Forelimb muscle (tissue), 1 donor: ENCODE results near the gene SPATA13. TPM values are rescaled to one million over a fixed set of nuclear protein-coding genes. Genes with fewer than 3 reads are reported as not detected.

Source experiments
- DNase-seq: peaks from one replicate; pipeline ENCODE4 v3.0.0-alpha.2; 2013; ENCODE audit warnings: low read depth
- polyA plus RNA-seq: library from polyadenylated mRNA; unstranded; fragments of 120-200 nt; gene quantifications from one replicate; pipeline ENCODE4 v1.2.1, GENCODE V29; 2013; ENCODE audit not compliant: insufficient read length

SPATA13 gene
- polyA plus RNA-seq, 1 donor: 3.4 TPM

- no peak for DNase-seq
These were observed 91.6 kb downstream of the SPATA13 start for GRCh38 chr13:24252136-24252535.

GRCh38 chr13:24253520-24254145 is 93.1 kb downstream of the SPATA13 start:
- no peak for DNase-seq

- no peak for DNase-seq
These were observed 93.8 kb downstream of the SPATA13 start for GRCh38 chr13:24254146-24254841.

GRCh38 chr13:24257497-24257896 is 97.0 kb downstream of the SPATA13 start:
- no peak for DNase-seq

GRCh38 chr13:24261566-24261965 is 101.0 kb downstream of the SPATA13 start:
- no peak for DNase-seq

GRCh38 chr13:24263632-24264031 is 103.1 kb downstream of the SPATA13 start:
- no peak for DNase-seq

GRCh38 chr13:24264976-24265375 is 104.5 kb downstream of the SPATA13 start:
- DNase-seq: no peak

- no peak for DNase-seq
These were observed 104.9 kb downstream of the SPATA13 start for GRCh38 chr13:24265453-24265852.

GRCh38 chr13:24267274-24267673 is 106.8 kb downstream of the SPATA13 start:
- DNase-seq: no peak

GRCh38 chr13:24267801-24268200 is 107.3 kb downstream of the SPATA13 start:
- no peak for DNase-seq

- no peak for DNase-seq
These were observed 109.3 kb downstream of the SPATA13 start for GRCh38 chr13:24269821-24270220.

- DNase-seq: no peak
These were observed 110.2 kb downstream of the SPATA13 start for GRCh38 chr13:24270639-24271141.

GRCh38 chr13:24271231-24271600 is 110.7 kb downstream of the SPATA13 start:
- no peak for DNase-seq

- no peak for DNase-seq
These were observed 111.3 kb downstream of the SPATA13 start for GRCh38 chr13:24271601-24272451.

GRCh38 chr13:24272452-24273161 is 112.1 kb downstream of the SPATA13 start:
- DNase-seq: no peak

- no peak for DNase-seq
These were observed 113.4 kb downstream of the SPATA13 start for GRCh38 chr13:24273926-24274325.

GRCh38 chr13:24274452-24275021 is 114.0 kb downstream of the SPATA13 start:
- DNase-seq: no peak

GRCh38 chr13:24275041-24275440 is 114.5 kb downstream of the SPATA13 start:
- no peak for DNase-seq

GRCh38 chr13:24276306-24276705 is 115.8 kb downstream of the SPATA13 start:
- no peak for DNase-seq

GRCh38 chr13:24276861-24277260 is 116.3 kb downstream of the SPATA13 start:
- DNase-seq: no peak

GRCh38 chr13:24277761-24278160 is 117.2 kb downstream of the SPATA13 start:
- no peak for DNase-seq
